ENCODE data around the gene FAM20C. TPM values are rescaled to one million over a fixed set of nuclear protein-coding genes. Genes with fewer than 3 reads are reported as not detected.
"Not testable (repeated sequence)": the region's sequence is repeated elsewhere in the genome, so short reads cannot be mapped to it uniquely, and the experiment has no call there.

The FAM20C gene
- total RNA-seq, 1 experiment from 2014 or later = 35.8 TPM

DNA sequence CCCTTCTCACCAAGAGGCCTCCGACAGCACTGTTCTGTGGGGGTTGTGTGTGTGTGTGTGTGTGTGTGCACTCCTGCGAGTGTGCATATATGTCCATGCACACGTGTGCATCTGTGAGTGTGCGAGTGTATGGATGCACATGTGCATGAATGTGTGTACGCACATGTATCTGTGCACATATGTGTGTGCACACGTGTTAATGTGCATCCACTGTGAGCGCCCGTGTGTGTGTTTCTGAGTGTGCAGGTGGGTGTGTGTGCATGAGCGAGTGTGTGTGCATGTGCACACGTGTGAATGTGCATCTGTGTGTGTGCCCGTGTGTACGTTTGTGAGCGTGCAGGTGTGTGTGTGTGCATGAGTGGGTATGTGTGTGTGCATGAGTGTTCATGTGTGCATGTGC, 49.1 kb downstream of the FAM20C start:
- Histone ChIP-seq H3K27ac (ENCODE audit: low read depth, low read length, poor library complexity, severe bottlenecking) (no peak overlapping the region), H3K9me3 (ENCODE audit: low read depth, low read length, poor library complexity, severe bottlenecking) (no peaks in the 10 kb centered on the region), H3K36me3 (ENCODE audit: insufficient read depth, low read length, poor library complexity, severe bottlenecking) (no peaks in the 10 kb centered on the region), H3K4me1 (ENCODE audit: insufficient read depth, low read length, poor library complexity, severe bottlenecking) (no peaks in the 10 kb centered on the region), H3K27me3 (replicated peaks; ENCODE audit: insufficient read depth, low read depth, low read length, poor library complexity) (no peaks in the 10 kb centered on the region), H3K4me3 (ENCODE audit: low read depth, low read length, poor library complexity, severe bottlenecking) (no peak overlapping the region)
- TF ChIP-seq, protein P1, sequence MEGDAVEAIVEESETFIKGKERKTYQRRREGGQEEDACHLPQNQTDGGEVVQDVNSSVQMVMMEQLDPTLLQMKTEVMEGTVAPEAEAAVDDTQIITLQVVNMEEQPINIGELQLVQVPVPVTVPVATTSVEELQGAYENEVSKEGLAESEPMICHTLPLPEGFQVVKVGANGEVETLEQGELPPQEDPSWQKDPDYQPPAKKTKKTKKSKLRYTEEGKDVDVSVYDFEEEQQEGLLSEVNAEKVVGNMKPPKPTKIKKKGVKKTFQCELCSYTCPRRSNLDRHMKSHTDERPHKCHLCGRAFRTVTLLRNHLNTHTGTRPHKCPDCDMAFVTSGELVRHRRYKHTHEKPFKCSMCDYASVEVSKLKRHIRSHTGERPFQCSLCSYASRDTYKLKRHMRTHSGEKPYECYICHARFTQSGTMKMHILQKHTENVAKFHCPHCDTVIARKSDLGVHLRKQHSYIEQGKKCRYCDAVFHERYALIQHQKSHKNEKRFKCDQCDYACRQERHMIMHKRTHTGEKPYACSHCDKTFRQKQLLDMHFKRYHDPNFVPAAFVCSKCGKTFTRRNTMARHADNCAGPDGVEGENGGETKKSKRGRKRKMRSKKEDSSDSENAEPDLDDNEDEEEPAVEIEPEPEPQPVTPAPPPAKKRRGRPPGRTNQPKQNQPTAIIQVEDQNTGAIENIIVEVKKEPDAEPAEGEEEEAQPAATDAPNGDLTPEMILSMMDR (conservative IDR thresholded peaks at IDR 0.05; ENCODE audit: low read depth, low read length) = no peak
- ChIA-PET CTCF (no interaction called here), POLR2A (ENCODE audit: low non-redundant PET) (no interaction called here)
- no TSS peak for BruUV-seq (replicated peaks)
- no peak for DNase-seq (ENCODE audit: low spot score)
- intact Hi-C loops (cut with micrococcal nuclease; ENCODE audit: unreplicated experiment) = no loop called here

DNA sequence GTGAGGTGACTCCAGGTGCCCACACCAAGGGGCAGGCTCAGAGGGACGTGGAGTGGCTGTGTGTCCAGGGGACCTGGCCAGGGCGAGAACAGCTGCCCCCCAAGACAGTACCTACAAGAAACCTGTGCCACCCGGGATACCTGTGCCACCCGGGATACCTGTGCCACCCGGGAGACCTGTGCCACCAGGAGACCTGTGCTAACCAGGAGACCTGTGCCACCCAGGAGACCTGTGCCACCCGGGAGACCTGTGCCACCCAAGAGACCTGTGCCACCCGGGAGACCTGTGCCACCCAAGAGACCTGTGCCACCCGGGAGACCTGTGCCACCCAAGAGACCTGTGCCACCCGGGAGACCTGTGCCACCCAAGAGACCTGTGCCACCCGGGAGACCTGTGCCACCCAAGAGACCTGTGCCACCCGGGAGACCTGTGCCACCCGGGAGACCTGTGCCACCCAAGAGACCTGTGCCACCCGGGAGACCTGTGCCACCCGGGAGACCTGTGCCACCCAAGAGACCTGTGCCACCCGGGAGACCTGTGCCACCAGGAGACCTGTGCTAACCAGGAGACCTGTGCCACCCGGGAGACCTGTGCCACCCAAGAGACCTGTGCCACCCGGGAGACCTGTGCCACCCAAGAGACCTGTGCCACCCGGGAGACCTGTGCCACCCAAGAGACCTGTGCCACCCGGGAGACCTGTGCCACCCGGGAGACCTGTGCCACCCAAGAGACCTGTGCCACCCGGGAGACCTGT, 50.6 kb downstream of the FAM20C start:
- DNase-seq (ENCODE audit: low spot score); H3K27me3 ChIP-seq (replicated peaks; ENCODE audit: insufficient read depth, low read depth, low read length, poor library complexity); H3K27ac ChIP-seq (ENCODE audit: low read depth, low read length, poor library complexity, severe bottlenecking); intact Hi-C loops (cut with micrococcal nuclease; ENCODE audit: unreplicated experiment); CTCF ChIA-PET; POLR2A ChIA-PET (ENCODE audit: low non-redundant PET); H3K36me3 ChIP-seq (ENCODE audit: insufficient read depth, low read length, poor library complexity, severe bottlenecking); H3K4me3 ChIP-seq (ENCODE audit: low read depth, low read length, poor library complexity, severe bottlenecking); H3K4me1 ChIP-seq (ENCODE audit: insufficient read depth, low read length, poor library complexity, severe bottlenecking); BruUV-seq (replicated peaks); H3K9me3 ChIP-seq (ENCODE audit: low read depth, low read length, poor library complexity, severe bottlenecking): not testable (repeated sequence)

DNA sequence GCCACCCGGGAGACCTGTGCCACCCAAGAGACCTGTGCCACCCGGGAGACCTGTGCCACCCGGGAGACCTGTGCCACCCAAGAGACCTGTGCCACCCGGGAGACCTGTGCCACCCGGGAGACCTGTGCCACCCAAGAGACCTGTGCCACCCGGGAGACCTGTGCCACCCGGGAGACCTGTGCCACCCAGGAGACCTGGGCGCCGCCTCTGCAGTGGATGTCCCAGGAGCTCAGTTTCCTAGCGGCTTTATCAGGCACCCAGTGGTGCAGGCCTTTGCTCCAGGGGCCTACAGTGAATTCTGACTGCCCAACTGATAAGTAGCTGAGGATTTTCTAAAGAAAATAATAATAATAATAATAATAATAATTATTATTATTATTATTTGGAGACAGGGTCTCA, 51.2 kb downstream of the FAM20C start:
- BruUV-seq (replicated peaks); H3K27me3 ChIP-seq (replicated peaks; ENCODE audit: insufficient read depth, low read depth, low read length, poor library complexity); H3K9me3 ChIP-seq (ENCODE audit: low read depth, low read length, poor library complexity, severe bottlenecking); H3K4me1 ChIP-seq (ENCODE audit: insufficient read depth, low read length, poor library complexity, severe bottlenecking); DNase-seq (ENCODE audit: low spot score); intact Hi-C loops (cut with micrococcal nuclease; ENCODE audit: unreplicated experiment); H3K4me3 ChIP-seq (ENCODE audit: low read depth, low read length, poor library complexity, severe bottlenecking); CTCF ChIA-PET; H3K27ac ChIP-seq (ENCODE audit: low read depth, low read length, poor library complexity, severe bottlenecking); H3K36me3 ChIP-seq (ENCODE audit: insufficient read depth, low read length, poor library complexity, severe bottlenecking); POLR2A ChIA-PET (ENCODE audit: low non-redundant PET): not testable (repeated sequence)

DNA sequence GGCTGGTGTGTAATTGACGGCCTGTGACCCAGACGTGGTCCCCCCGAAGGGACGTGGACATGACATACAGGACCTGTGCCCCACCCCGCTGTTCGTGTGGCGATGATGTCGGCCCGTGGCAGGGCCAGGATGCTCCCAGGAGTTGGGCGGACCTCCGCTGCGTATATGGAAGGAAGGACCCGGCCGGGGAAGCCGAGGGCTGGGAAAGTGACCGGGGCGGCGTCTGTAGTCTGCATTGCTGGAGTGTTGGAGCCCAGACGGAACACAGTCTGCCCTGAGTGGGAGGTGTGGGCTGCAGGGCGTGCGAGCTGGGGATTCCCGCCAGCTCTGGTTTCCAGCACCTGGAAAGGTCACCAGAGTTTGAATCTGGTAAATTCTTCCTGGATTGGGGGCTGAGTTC, 52.6 kb downstream of the FAM20C start:
- no peaks in the 10 kb centered on the region for H3K9me3 ChIP-seq (ENCODE audit: low read depth, low read length, poor library complexity, severe bottlenecking)
- H3K4me3 ChIP-seq (ENCODE audit: low read depth, low read length, poor library complexity, severe bottlenecking) = no peak overlapping the region
- ChIA-PET CTCF (no interaction called here), POLR2A (ENCODE audit: low non-redundant PET) (no interaction called here)
- no peak for DNase-seq (ENCODE audit: low spot score)
- H3K36me3 ChIP-seq (ENCODE audit: insufficient read depth, low read length, poor library complexity, severe bottlenecking) = no peaks in the 10 kb centered on the region
- peaks cover 4% of the 10 kb centered on the region for H3K4me1 ChIP-seq (ENCODE audit: insufficient read depth, low read length, poor library complexity, severe bottlenecking)
- no peaks in the 10 kb centered on the region for H3K27me3 ChIP-seq (replicated peaks; ENCODE audit: insufficient read depth, low read depth, low read length, poor library complexity)
- TF ChIP-seq EZH2 (IDR thresholded peaks at IDR 0.05; ENCODE audit: borderline replicate concordance, low read depth, low read length, poor library complexity, severe bottlenecking) = no peak
- TF ChIP-seq, protein P1 (conservative IDR thresholded peaks at IDR 0.05; ENCODE audit: low read depth, low read length) = no peak
- no TSS peak for BruUV-seq (replicated peaks)
- H3K27ac ChIP-seq (ENCODE audit: low read depth, low read length, poor library complexity, severe bottlenecking) = no peak overlapping the region
- intact Hi-C loops (cut with micrococcal nuclease; ENCODE audit: unreplicated experiment) = no loop called here

Data from A673 (cell line).